ENCODE data around the gene S1PR2.

The S1PR2 gene

GRCh38 chr19:10230861-10231611 is at the start of gene S1PR2:
S1PR2 (minus strand) TSS chr19:10231331; CDS start chr19:10224905, 6,426 bp downstream.
- Histone ChIP-seq H3K4me3 (ENCODE audit: low read length) (peak within 1 kb of the TSS; percentile 92), H3K9me3 (ENCODE audit: low read length) (no peaks in the 10 kb centered on the region)

GRCh38 chr19:10279737-10280442 is 48.8 kb upstream of the S1PR2 start:
- H3K9me3 ChIP-seq (ENCODE audit: low read length) = no peaks in the 10 kb centered on the region
- H3K4me1 ChIP-seq (ENCODE audit: insufficient read depth, low read length) = no peaks in the 10 kb centered on the region
- H2AFZ ChIP-seq (ENCODE audit: low read depth, low read length) = no peak overlapping the region
- peaks cover 14% of the 10 kb centered on the region for H3K36me3 ChIP-seq (ENCODE audit: insufficient read depth, low read length)
- no peak overlapping the region for H3K4me3 ChIP-seq (ENCODE audit: low read length)
- no peaks in the 10 kb centered on the region for H3K27me3 ChIP-seq (ENCODE audit: insufficient read depth, low read length)

More at GRCh38 chr19:10230861-10231611, at the start of gene S1PR2:
- H3K36me3 ChIP-seq (ENCODE audit: insufficient read depth, low read length) = no peaks in the 10 kb centered on the region
- peak within 1 kb of the TSS; percentile 95 for H2AFZ ChIP-seq (ENCODE audit: low read depth, low read length)
- H3K27me3 ChIP-seq (ENCODE audit: insufficient read depth, low read length) = no peaks in the 10 kb centered on the region
- peaks cover 6% of the 10 kb centered on the region for H3K4me1 ChIP-seq (ENCODE audit: insufficient read depth, low read length)

GRCh38 chr19:10278935-10279334 is 47.8 kb upstream of the S1PR2 start:
- peaks cover 7% of the 10 kb centered on the region for H3K36me3 ChIP-seq (ENCODE audit: insufficient read depth, low read length)

GRCh38 chr19:10277795-10278589 is 46.9 kb upstream of the S1PR2 start:
- H2AFZ ChIP-seq (ENCODE audit: low read depth, low read length) = no peak overlapping the region

More at GRCh38 chr19:10278935-10279334, 47.8 kb upstream of the S1PR2 start:
- Histone ChIP-seq H3K4me3 (ENCODE audit: low read length) (no peak overlapping the region), H2AFZ (ENCODE audit: low read depth, low read length) (no peak overlapping the region), H3K4me1 (ENCODE audit: insufficient read depth, low read length) (no peaks in the 10 kb centered on the region), H3K27me3 (ENCODE audit: insufficient read depth, low read length) (no peaks in the 10 kb centered on the region), H3K9me3 (ENCODE audit: low read length) (no peaks in the 10 kb centered on the region)

GRCh38 chr19:10274589-10274988 is 43.5 kb upstream of the S1PR2 start:
- no peak overlapping the region for H2AFZ ChIP-seq (ENCODE audit: low read depth, low read length)
- H3K36me3 ChIP-seq (ENCODE audit: insufficient read depth, low read length) = peaks cover 4% of the 10 kb centered on the region

More at GRCh38 chr19:10277795-10278589, 46.9 kb upstream of the S1PR2 start:
- no peaks in the 10 kb centered on the region for H3K4me1 ChIP-seq (ENCODE audit: insufficient read depth, low read length)
- peaks cover 4% of the 10 kb centered on the region for H3K36me3 ChIP-seq (ENCODE audit: insufficient read depth, low read length)
- H3K4me3 ChIP-seq (ENCODE audit: low read length) = no peak overlapping the region
- H3K9me3 ChIP-seq (ENCODE audit: low read length) = no peaks in the 10 kb centered on the region
- no peaks in the 10 kb centered on the region for H3K27me3 ChIP-seq (ENCODE audit: insufficient read depth, low read length)

GRCh38 chr19:10271543-10272086 is 40.5 kb upstream of the S1PR2 start:
- Histone ChIP-seq H3K4me3 (ENCODE audit: low read length) (peak overlapping the region; percentile 34), H3K4me1 (ENCODE audit: insufficient read depth, low read length) (peaks cover 12% of the 10 kb centered on the region), H3K9me3 (ENCODE audit: low read length) (no peaks in the 10 kb centered on the region), H3K36me3 (ENCODE audit: insufficient read depth, low read length) (no peaks in the 10 kb centered on the region), H3K27me3 (ENCODE audit: insufficient read depth, low read length) (no peaks in the 10 kb centered on the region), H2AFZ (ENCODE audit: low read depth, low read length) (no peak overlapping the region)

More at GRCh38 chr19:10274589-10274988, 43.5 kb upstream of the S1PR2 start:
- H3K4me3 ChIP-seq (ENCODE audit: low read length) = no peak overlapping the region
- H3K27me3 ChIP-seq (ENCODE audit: insufficient read depth, low read length) = no peaks in the 10 kb centered on the region
- peaks cover 12% of the 10 kb centered on the region for H3K4me1 ChIP-seq (ENCODE audit: insufficient read depth, low read length)
- H3K9me3 ChIP-seq (ENCODE audit: low read length) = no peaks in the 10 kb centered on the region

- H3K4me1 ChIP-seq (ENCODE audit: insufficient read depth, low read length) = peaks cover 12% of the 10 kb centered on the region
- H3K4me3 ChIP-seq (ENCODE audit: low read length) = peak within 1 kb of the TSS; percentile 34
- H3K27me3 ChIP-seq (ENCODE audit: insufficient read depth, low read length) = no peaks in the 10 kb centered on the region
- H3K9me3 ChIP-seq (ENCODE audit: low read length) = no peaks in the 10 kb centered on the region
- H3K36me3 ChIP-seq (ENCODE audit: insufficient read depth, low read length) = no peaks in the 10 kb centered on the region
- H2AFZ ChIP-seq (ENCODE audit: low read depth, low read length) = peak within 1 kb of the TSS; percentile 46
Observed at GRCh38 chr19:10270616-10271394, 39.7 kb upstream of the S1PR2 start, which contains the start of gene ICAM1. ICAM1 (plus strand) TSS chr19:10271120; CDS start chr19:10271160, 40 bp downstream.

GRCh38 chr19:10270180-10270615 is 39.1 kb upstream of the S1PR2 start:
- peaks cover 12% of the 10 kb centered on the region for H3K4me1 ChIP-seq (ENCODE audit: insufficient read depth, low read length)
- H3K9me3 ChIP-seq (ENCODE audit: low read length) = no peaks in the 10 kb centered on the region
- peak overlapping the region; percentile 34 for H3K4me3 ChIP-seq (ENCODE audit: low read length)
- H3K27me3 ChIP-seq (ENCODE audit: insufficient read depth, low read length) = no peaks in the 10 kb centered on the region
- peak overlapping the region; percentile 43 for H2AFZ ChIP-seq (ENCODE audit: low read depth, low read length)
- H3K36me3 ChIP-seq (ENCODE audit: insufficient read depth, low read length) = no peaks in the 10 kb centered on the region

- H2AFZ ChIP-seq (ENCODE audit: low read depth, low read length) = peak overlapping the region; percentile 43
Observed at GRCh38 chr19:10269333-10270179, 38.4 kb upstream of the S1PR2 start.

GRCh38 chr19:10268071-10268470 is 36.9 kb upstream of the S1PR2 start:
- Histone ChIP-seq H3K9me3 (ENCODE audit: low read length) (no peaks in the 10 kb centered on the region), H3K27me3 (ENCODE audit: insufficient read depth, low read length) (no peaks in the 10 kb centered on the region), H2AFZ (ENCODE audit: low read depth, low read length) (no peak overlapping the region), H3K4me3 (ENCODE audit: low read length) (no peak overlapping the region), H3K36me3 (ENCODE audit: insufficient read depth, low read length) (no peaks in the 10 kb centered on the region), H3K4me1 (ENCODE audit: insufficient read depth, low read length) (peaks cover 12% of the 10 kb centered on the region)

More at GRCh38 chr19:10269333-10270179, 38.4 kb upstream of the S1PR2 start:
- Histone ChIP-seq H3K4me3 (ENCODE audit: low read length) (peak overlapping the region; percentile 20), H3K9me3 (ENCODE audit: low read length) (no peaks in the 10 kb centered on the region), H3K27me3 (ENCODE audit: insufficient read depth, low read length) (no peaks in the 10 kb centered on the region), H3K36me3 (ENCODE audit: insufficient read depth, low read length) (no peaks in the 10 kb centered on the region), H3K4me1 (ENCODE audit: insufficient read depth, low read length) (peaks cover 12% of the 10 kb centered on the region)

- H3K4me1 ChIP-seq (ENCODE audit: insufficient read depth, low read length) = peaks cover 12% of the 10 kb centered on the region
- no peak overlapping the region for H3K4me3 ChIP-seq (ENCODE audit: low read length)
- H3K9me3 ChIP-seq (ENCODE audit: low read length) = no peaks in the 10 kb centered on the region
- H3K36me3 ChIP-seq (ENCODE audit: insufficient read depth, low read length) = no peaks in the 10 kb centered on the region
- H3K27me3 ChIP-seq (ENCODE audit: insufficient read depth, low read length) = no peaks in the 10 kb centered on the region
- no peak overlapping the region for H2AFZ ChIP-seq (ENCODE audit: low read depth, low read length)
Observed at GRCh38 chr19:10266706-10267105, 35.6 kb upstream of the S1PR2 start.
